HepG2 (cell line): ENCODE results near the gene TENM3. TPM values are rescaled to one million over a fixed set of nuclear protein-coding genes. Genes with fewer than 3 reads are reported as not detected.

Source experiments
- ATAC-seq: fragments of 200-7000 bp; cut with Tn5 transposase; 3 replicates; pipeline ENCODE4 v1.9.1; 2020; ENCODE audit warnings: mild to moderate bottlenecking, moderate library complexity
- BruUV-seq: library from RNA; stranded (reverse); fragments of 400-500 nt; replicated peaks from 2 replicates; lab custom pipeline; 2021; lab: Mats Ljungman, UMichigan
- CTCF ChIA-PET: fragments of 300-600 bp; formaldehyde crosslinking; extraction: SDS; loops from one replicate; lab custom pipeline; 2021; ENCODE audit warnings: low total read pairs, inconsistent platforms, low intra/inter-chr PET ratio; lab: Yijun Ruan, JAX
- POLR2A ChIA-PET: fragments of 350-600 bp; sonication (Branson Sonifier 250); formaldehyde crosslinking; loops from one replicate; lab custom pipeline; 2020; ENCODE audit warnings: antibody characterized with exemption, inconsistent platforms; lab: Yijun Ruan, JAX
- DNase-seq: peaks from one replicate; pipeline ENCODE4 v3.0.0-alpha.2; 2015; ENCODE audit warnings: low spot score
- FAIRE-seq: peaks from 3 replicates; lab custom pipeline; 2011; peaks lifted over from hg19 to GRCh38; lab: Jason Lieb, UNC
- H2AFZ ChIP-seq: one replicate; pipeline ENCODE4 v1.6.1; 2011; ENCODE audit warnings: low read length, inconsistent platforms
- H3K27ac ChIP-seq: fragments of 300-600 bp; 3 replicates; pipeline ENCODE4 v1.8.0; 2011; ENCODE audit warnings: mixed run types, mild to moderate bottlenecking, mixed read lengths, low read length, inconsistent platforms; ENCODE audit not compliant: insufficient read depth; ENCODE audit errors: extremely low read length
- H3K27me3 ChIP-seq, 2 experiments: fragments of 200-600 bp in 1 of 2; 2 replicates in 1 of 2; 3 replicates in 1 of 2; pipeline versions ENCODE4 v1.6.0 to v1.8.0; 2011; ENCODE audit warnings: low read length in 2 of 2, mild to moderate bottlenecking in 2 of 2, moderate library complexity in 2 of 2, inconsistent platforms in 1 of 2; ENCODE audit not compliant: insufficient read depth in 2 of 2, control insufficient read depth in 1 of 2
- H3K36me3 ChIP-seq, 2 experiments: fragments of 200-600 bp in 1 of 2; replicated peaks in 1 of 2; 2 replicates in 1 of 2; 3 replicates in 1 of 2; pipeline versions ENCODE4 v1.5.1 to v1.8.0; 2011; ENCODE audit warnings: low read length in 2 of 2, inconsistent platforms in 1 of 2; ENCODE audit not compliant: insufficient read depth in 2 of 2, control insufficient read depth in 1 of 2
- H3K4me1 ChIP-seq: 2 replicates; pipeline ENCODE4 v1.5.1; 2012; ENCODE audit warnings: low read length, inconsistent platforms; ENCODE audit not compliant: insufficient read depth
- H3K4me2 ChIP-seq: 2 replicates; pipeline ENCODE4 v1.6.0; 2011; ENCODE audit warnings: low read depth, low read length, inconsistent platforms
- H3K4me3 ChIP-seq, 3 experiments: fragments of 200-600 bp in 1 of 3; sonication (generic), shearing (Covaris generic) in 1 of 3; replicated peaks in 1 of 3; 2 replicates each; pipeline ENCODE4 v1.5.1; 2011 to 2016; ENCODE audit warnings: low read length in 3 of 3, inconsistent platforms in 2 of 3, low read depth in 2 of 3, mild to moderate bottlenecking in 2 of 3, control low read depth in 1 of 3, mixed read lengths in 1 of 3; ENCODE audit not compliant: insufficient read depth in 1 of 3
- H3K79me2 ChIP-seq: one replicate; pipeline ENCODE4 v1.6.1; 2011; ENCODE audit warnings: low read length, inconsistent platforms; ENCODE audit not compliant: insufficient read depth
- H3K9ac ChIP-seq: 2 replicates; pipeline ENCODE4 v1.6.0; 2011; ENCODE audit warnings: mild to moderate bottlenecking, low read depth, low read length, inconsistent platforms; ENCODE audit not compliant: insufficient read depth
- H3K9me3 ChIP-seq: 2 replicates; pipeline ENCODE4 v1.5.1; 2012; ENCODE audit warnings: mild to moderate bottlenecking, low read length
- H4K20me1 ChIP-seq: 2 replicates; pipeline ENCODE4 v1.6.0; 2011; ENCODE audit warnings: inconsistent platforms, mild to moderate bottlenecking, low read length, moderate library complexity; ENCODE audit not compliant: insufficient read depth
- AHDC1 ChIP-seq: sonication (generic); formaldehyde crosslinking; IDR thresholded peaks from 2 replicates; pipeline ENCODE4 v1.5.1; 2020; ENCODE audit warnings: mild to moderate bottlenecking, missing genetic modification reagents, borderline replicate concordance
- ATM ChIP-seq: fragments of 450-650 bp; IDR thresholded peaks from 2 replicates; pipeline ENCODE4 v1.7.1; 2017; ENCODE audit warnings: mild to moderate bottlenecking, borderline replicate concordance
- CEBPB ChIP-seq: IDR thresholded peaks from 2 replicates; pipeline ENCODE4 v1.6.1; 2011; ENCODE audit warnings: low read depth, low read length, improper control_type of control experiment, borderline replicate concordance
- HOMEZ ChIP-seq: IDR thresholded peaks from 2 replicates; pipeline ENCODE4 v1.6.1; 2016; ENCODE audit warnings: low read depth
- MATR3 ChIP-seq: sonication (generic); formaldehyde crosslinking; IDR thresholded peaks from 2 replicates; pipeline ENCODE4 v1.4.0; 2020; ENCODE audit warnings: missing genetic modification reagents
- MED1 ChIP-seq: sonication (generic); formaldehyde crosslinking; IDR thresholded peaks from 2 replicates; pipeline ENCODE4 v1.4.0; 2020; ENCODE audit warnings: missing genetic modification reagents
- MXD4 ChIP-seq: IDR thresholded peaks from 2 replicates; pipeline ENCODE4 v1.6.1; 2016; ENCODE audit warnings: mild to moderate bottlenecking, missing biosample characterization, missing genetic modification reagents
- PAX8 ChIP-seq: sonication (generic); formaldehyde crosslinking; IDR thresholded peaks from 2 replicates; pipeline ENCODE4 v1.8.0; 2022; ENCODE audit warnings: mild to moderate bottlenecking, missing genetic modification reagents, borderline replicate concordance
- PPARG ChIP-seq: conservative IDR thresholded peaks from 2 replicates; pipeline ENCODE4 v1.6.1; 2016; ENCODE audit warnings: missing biosample characterization, missing genetic modification reagents
- RAD51 ChIP-seq: fragments of 450-650 bp; IDR thresholded peaks from 2 replicates; pipeline ENCODE4 v1.6.1; 2016; ENCODE audit warnings: borderline replicate concordance
- STAT6 ChIP-seq: sonication (generic); formaldehyde crosslinking; IDR thresholded peaks from 2 replicates; pipeline ENCODE4 v1.4.0; 2020; ENCODE audit warnings: missing genetic modification reagents, mild to moderate bottlenecking, borderline replicate concordance
- TCF12 ChIP-seq, 2 experiments: fragments of 450-650 bp in 1 of 2; sonication (generic) in 1 of 2; formaldehyde crosslinking in 1 of 2; IDR thresholded peaks; 2 replicates each; pipeline versions ENCODE4 v1.6.1 to v1.8.0; 2017 to 2022; ENCODE audit warnings: antibody characterized with exemption in 1 of 2, mild to moderate bottlenecking in 1 of 2, missing genetic modification reagents in 1 of 2, moderate library complexity in 1 of 2
- TCF7L2 ChIP-seq: IDR thresholded peaks from 2 replicates; pipeline ENCODE4 v1.6.1; 2011; ENCODE audit warnings: mild to moderate bottlenecking, low read depth, low read length, moderate library complexity
- ZNF558 ChIP-seq: sonication (generic); formaldehyde crosslinking; IDR thresholded peaks from 2 replicates; pipeline ENCODE4 v1.9.0; 2022; ENCODE audit warnings: mild to moderate bottlenecking, missing genetic modification reagents, borderline replicate concordance
- ZNF784 ChIP-seq: sonication (generic); formaldehyde crosslinking; IDR thresholded peaks from 2 replicates; pipeline ENCODE4 v1.5.1; 2020; ENCODE audit warnings: missing genetic modification reagents, mild to moderate bottlenecking, borderline replicate concordance
- WGBS: methylation state at CpG from one replicate; pipeline ENCODE4 v1.1.6; 2017; ENCODE audit warnings: low lambda C conversion rate; 5-methylcytosine and 5-hydroxymethylcytosine counted together
- in situ Hi-C: cut with HindIII; loops from 2 replicates; pipeline ENCODE4 v1.10.0; 2017; ENCODE audit warnings: low pct_unique_long_range_greater_than_20kb; ENCODE audit not compliant: extremely low pct_ligation_motif_present
- intact Hi-C: fragments of 100-400 bp; cut with micrococcal nuclease; formaldehyde crosslinking; loops from one replicate; pipeline ENCODE4 v1.10.0; 2022; ENCODE audit not compliant: unreplicated experiment
- polyA plus RNA-seq, 8 experiments: library from polyadenylated mRNA; depleted of rRNA in 3 of 8; stranded (reverse) in 7 of 8; unstranded in 1 of 8; fragments of >200 nt; fragmentation: Illumina TruSeq in 4 of 8; extraction: Trizol in 4 of 8; gene quantifications; 2 replicates each; pipeline versions ENCODE4 v1.2.1 to v1.2.3, GENCODE V29; 2011 to 2016; ENCODE audit warnings: low read depth in 4 of 8, missing spikeins in 1 of 8, mixed read lengths in 1 of 8; ENCODE audit not compliant: insufficient read depth in 1 of 8
- total RNA-seq, 5 experiments: library from RNA; depleted of rRNA; stranded (reverse); fragments of >200 nt; fragmentation: Illumina TruSeq; extraction: Trizol; gene quantifications; 2 replicates each; pipeline ENCODE4 v1.2.3, GENCODE V29; 2016; ENCODE audit warnings: low read depth in 1 of 5

TENM3 gene
- total and polyA plus RNA-seq, 2 of the 13 experiments (the other 11 are each of a cell fraction or from before 2014, with no cell fraction given), result 0.04 TPM; not detected in 1

- in situ Hi-C loops, result no loop called here
- Histone ChIP-seq H3K9ac (no peak overlapping the region), H3K79me2 (no peaks in the 10 kb centered on the region), H3K4me3 (no peak overlapping the region), H3K27me3 (no peaks in the 10 kb centered on the region), H3K36me3 (no peaks in the 10 kb centered on the region), H2AFZ (no peak overlapping the region), H3K27ac (no peak overlapping the region), H3K4me2 (no peak overlapping the region), H4K20me1 (no peaks in the 10 kb centered on the region), H3K9me3 (no peaks in the 10 kb centered on the region), H3K4me1 (no peaks in the 10 kb centered on the region)
- CTCF ChIA-PET, result no interaction called here
- ATAC-seq, result no peak
- no peak for FAIRE-seq
- POLR2A ChIA-PET, result no interaction called here
- 6% methylated on average over 3 of the region's 3 CpGs for WGBS
- DNase-seq, result no peak
- BruUV-seq, result no TSS peak
- intact Hi-C loops, result no loop called here
- TF ChIP-seq PAX8 (no peak), CEBPB (no peak), MED1 (no peak), MATR3 (CRISPR knock-in tag) (no peak), AHDC1 (CRISPR knock-in tag) (no peak), MXD4 (CRISPR knock-in tag) (no peak), HOMEZ (CRISPR knock-in tag) (no peak), STAT6 (no peak), TCF12 (IDR thresholded peaks at IDR 0.05) (no peak), TCF12 (CRISPR knock-in tag; IDR thresholded peaks at IDR 0.05) (no peak), RAD51 (no peak), ZNF558 (no peak), ATM (no peak), ZNF784 (CRISPR knock-in tag) (no peak), PPARG (no peak), TCF7L2 (no peak)
These were observed 313.4 kb downstream of the TENM3 start for GRCh38 chr4:182556580-182556979.
